Measurements from ENCODE around the gene ZBED1.
"Not testable (repeated sequence)": the region's sequence is repeated elsewhere in the genome, so short reads cannot be mapped to it uniquely, and the experiment has no call there.

The ZBED1 gene

DNA sequence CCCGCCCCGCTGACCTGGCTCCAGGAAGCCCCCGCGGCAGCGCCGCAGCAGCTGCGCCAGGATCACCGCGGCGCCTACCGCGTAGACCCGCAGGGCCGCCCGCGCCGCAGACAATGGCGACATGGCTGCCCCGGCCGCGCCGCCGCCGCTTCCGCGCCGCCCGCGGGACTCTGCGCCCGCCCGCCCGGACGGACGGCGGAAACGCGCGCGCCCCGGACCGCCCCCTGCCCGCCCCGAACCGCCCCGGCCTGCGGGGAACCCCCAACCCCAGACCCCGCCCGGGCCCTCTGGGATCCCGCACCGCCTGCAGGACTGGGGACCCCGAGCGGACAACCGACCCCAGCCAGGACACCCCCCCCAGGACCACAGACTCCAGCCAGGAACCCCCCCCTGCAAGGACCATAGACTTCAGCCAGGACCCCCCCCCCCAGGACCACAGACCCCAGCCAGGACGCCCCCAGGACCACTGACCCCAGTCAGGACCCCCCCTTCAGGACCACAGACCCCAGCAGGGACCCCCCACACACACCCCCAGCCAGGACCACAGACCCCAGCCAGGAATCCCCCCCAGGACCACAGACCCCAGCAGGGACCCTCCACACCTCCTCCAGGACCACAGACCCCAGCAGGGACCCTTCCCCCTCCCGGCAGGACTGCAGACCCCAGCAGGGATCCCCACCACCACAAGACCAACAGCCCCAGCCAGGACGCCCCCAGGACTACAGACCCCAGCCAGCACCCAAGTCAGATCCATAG, at the start of gene ZBED1, which contains the start of gene DHRSX:
Gene ZBED1, minus strand, starts transcription at position 174 of the 756 bp plus-strand sequence. CDS start 10,257 bp downstream, outside the sequence.
Gene DHRSX, minus strand, starts transcription at position 174 of the 756 bp plus-strand sequence. Its CDS starts 51 bp downstream, at position 123.
- DNase-seq, result peak; percentile 68

GRCh38 chrX:2549876-2550275, 49.1 kb upstream of the ZBED1 start:
- DNase-seq, result no peak

GRCh38 chrX:2548711-2549423, 48.1 kb upstream of the ZBED1 start:
- DNase-seq, result no peak

DNA sequence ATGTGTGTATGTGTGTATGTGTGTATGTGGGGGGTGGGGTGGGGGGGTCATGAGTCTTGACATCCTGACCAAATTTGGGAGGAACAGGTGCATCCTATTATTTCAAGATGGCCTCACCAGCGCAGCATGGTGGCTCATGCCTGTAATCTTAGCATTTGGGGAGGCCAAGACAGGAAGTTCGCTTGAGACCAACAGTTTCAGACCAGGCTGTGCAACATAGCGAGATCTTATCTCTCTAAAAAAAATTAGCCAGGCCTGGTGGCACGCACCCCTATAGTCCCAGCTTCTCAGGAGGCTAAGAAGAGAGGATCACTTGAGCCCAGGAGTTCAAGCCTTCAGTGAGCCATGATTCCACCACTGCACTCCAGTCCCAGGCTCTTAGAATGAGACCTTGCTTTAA, 47.0 kb upstream of the ZBED1 start:
- DNase-seq, result no peak

- no peak for DNase-seq
These were observed 45.7 kb upstream of the ZBED1 start for GRCh38 chrX:2546496-2546895.

DNA sequence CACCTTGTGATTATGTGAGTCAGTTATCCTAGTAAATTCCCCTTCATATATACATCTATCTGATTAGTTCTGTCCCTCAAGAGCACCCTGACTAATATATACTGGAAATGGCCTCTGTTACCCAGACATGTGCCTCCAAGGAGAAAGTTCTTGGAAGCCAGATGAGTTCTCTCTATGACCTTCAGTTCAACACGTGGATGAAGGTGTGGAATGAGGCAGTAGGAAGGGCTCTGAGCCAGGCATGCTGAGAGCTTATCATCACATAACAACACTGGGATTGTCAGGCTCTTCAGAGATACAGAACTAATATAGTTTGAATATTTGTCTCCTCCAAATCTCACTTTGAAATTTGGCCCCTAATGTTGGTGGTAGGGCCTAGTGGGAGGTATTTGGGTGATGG, 44.4 kb upstream of the ZBED1 start:
- DNase-seq, result no peak

DNA sequence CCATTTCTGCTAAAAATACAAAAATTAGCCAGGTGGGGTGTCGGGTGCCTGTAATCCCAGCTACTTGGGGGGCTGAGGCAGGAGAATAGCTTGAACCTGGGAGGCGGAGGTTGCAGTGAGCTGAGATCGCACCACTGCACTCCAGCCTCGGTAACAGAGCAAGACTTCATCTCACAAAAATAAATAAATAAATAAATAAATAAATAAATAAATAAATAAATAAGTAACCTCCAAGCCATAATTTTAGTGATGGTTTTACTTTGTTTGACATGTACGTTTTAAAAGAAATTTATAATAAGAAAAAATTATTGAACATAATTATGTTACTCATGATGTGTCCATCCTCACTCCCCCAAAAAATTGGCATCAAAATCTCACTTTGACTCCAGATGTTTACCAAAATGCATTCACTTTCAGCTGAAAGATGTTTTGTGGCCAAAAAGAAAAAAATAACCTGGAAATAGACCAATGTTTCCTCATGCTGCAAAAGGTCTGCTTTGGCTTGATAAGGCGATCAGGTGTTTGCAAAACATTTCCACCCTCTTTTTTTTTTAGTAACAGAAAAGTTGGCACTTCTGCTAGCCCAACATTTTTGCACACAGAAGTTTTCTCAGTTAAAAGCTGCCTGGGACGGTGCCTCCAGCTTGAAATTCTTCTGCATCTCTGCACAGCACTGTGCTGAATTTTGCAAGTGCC, 42.2 kb upstream of the ZBED1 start:
- no peak for DNase-seq

DNA sequence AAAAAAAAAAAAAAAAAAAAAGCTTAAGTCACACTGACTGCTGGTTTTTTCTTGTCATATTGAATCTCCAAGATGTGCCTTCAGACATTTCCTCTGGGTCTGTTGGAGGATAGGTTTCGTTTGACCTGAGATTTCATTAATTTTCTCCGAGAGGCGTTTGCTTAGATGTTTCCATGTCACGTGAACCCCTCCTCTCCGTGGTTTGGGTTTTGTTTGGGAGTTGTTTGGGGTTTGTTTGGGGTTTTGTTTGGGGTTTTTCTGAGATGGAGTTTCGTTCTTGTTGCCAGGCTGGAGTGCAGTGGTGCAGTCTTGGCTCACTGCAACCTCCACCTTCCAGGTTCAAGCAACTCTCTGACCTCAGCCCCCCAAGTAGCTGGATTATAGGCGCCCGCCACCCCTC, 40.8 kb upstream of the ZBED1 start:
- no peak for DNase-seq

- DNase-seq, result no peak
These were observed 39.7 kb upstream of the ZBED1 start for GRCh38 chrX:2540426-2540947.

DNA sequence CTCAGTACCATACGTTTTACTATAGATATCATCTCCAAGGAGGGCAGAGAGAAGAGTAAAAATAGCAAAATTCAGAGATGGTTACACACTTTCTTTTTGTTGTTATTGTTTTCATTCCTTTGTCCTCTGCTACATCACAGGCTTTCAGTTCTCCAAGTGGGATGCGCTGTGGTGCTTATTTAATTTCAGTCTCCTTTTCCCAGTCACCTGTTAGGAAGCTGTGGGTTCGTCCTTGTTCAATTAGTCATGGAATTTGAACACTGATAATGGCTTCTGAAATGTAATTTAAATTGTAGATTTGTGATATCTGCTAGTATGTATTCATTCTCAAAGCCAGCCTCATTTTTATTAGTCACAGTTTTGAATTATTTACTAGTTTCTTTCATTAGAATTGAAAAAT, 38.8 kb upstream of the ZBED1 start:
- DNase-seq, result no peak

- no peak for DNase-seq
These were observed 37.4 kb upstream of the ZBED1 start for GRCh38 chrX:2538031-2538757.

- DNase-seq, result no peak
These were observed 36.2 kb upstream of the ZBED1 start for GRCh38 chrX:2536974-2537373.

DNA sequence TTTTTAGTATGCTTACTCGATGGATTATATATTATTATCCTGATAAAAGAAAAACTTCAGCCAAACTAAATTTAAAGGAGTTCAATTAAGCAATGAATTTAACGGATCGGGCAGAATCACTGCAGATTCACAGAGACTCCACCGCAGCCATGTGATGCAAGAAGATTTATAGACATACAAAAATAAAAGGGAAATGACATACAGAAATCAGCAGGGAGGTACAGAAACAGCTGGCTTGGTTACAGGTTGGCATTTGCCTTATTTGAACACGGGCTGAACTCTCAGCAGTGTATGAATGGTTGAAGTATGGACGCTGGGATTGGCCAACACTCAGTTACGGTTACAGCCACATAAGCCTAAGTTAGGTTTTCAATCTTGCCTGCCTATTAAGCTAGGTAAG, 35.4 kb upstream of the ZBED1 start:
- no peak for DNase-seq

DNA sequence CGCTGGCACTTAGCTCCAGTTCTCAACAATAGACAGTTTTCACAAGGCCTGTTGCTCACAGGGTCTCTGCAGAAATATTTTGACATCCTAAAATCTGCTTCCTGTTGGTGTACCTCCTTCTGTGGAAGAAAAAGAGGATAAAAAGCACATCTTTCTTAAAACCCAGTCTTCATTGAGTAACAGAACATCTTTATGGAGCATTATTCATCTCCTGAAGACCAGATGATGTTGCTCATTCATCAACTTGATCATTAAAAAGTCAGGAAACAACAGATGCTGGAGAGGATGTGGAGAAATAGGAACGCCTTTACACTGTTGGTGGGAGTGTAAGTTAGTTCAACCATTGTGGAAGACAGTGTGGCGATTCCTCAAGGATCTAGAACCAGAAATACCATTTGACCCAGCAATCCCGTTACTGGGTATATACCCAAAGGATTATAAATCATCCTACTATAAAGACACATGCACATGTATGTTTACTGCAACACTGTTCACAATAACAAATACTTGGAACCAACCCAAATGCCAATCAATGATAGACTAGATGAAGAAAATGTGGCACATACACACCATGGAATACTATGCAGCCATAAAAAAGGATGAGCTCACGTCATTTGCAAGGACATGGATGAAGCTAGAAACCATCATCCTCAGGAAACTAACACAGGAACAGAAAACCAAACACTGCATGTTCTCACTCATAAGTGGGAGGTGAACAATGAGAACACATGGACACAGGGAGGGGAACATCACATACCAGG, 33.7 kb upstream of the ZBED1 start:
- DNase-seq, result not testable (repeated sequence)

DNA sequence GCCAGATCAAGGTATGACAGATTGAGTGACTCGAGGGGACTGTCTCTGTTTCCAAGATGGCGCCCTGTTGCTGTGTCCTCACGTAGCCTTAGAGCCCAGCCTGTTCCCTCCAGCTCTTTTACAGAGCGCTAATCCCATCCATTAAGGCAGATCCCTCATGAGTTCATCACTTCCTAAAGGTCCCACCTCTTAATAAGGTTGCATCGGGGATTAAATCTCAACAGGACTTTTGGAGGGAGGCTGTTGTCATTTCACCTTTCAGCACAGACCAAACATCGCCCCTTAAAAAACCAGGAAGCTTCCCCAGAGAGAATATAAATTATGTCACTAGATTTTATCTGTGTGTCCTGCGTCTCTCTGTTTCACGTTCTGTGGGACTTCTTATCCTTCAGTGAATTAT, 32.6 kb upstream of the ZBED1 start:
- DNase-seq, result no peak

GRCh38 chrX:2526390-2526789, 25.6 kb upstream of the ZBED1 start:
- no peak for DNase-seq

- no peak for DNase-seq
These were observed 23.1 kb upstream of the ZBED1 start for GRCh38 chrX:2523911-2524310.

DNA sequence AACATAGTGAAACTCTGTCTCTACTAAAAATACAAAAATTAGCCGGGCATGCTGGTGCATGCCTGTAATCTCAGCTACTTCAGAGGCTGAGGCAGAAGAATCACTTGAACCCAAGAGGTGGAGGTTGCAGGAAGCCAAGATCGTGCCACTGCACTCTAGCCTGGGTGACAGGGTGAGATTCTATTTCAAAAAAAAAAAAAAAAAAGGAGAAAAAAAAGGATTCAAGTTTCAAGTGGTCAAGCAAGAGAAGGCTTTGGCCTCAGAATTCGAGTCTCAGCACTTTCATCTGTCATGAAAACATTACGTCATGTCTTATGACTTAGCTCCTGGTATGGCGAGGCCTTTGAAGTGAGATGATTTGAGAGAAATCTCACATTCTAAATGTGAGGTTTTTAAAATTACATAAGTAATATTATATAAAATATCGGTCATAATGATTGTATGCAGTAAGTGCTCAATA, 21.2 kb upstream of the ZBED1 start:
- DNase-seq, result no peak

- DNase-seq, result no peak
These were observed 20.5 kb upstream of the ZBED1 start for GRCh38 chrX:2521092-2521926.

- no peak for DNase-seq
These were observed 19.8 kb upstream of the ZBED1 start for GRCh38 chrX:2520539-2520938.

DNA sequence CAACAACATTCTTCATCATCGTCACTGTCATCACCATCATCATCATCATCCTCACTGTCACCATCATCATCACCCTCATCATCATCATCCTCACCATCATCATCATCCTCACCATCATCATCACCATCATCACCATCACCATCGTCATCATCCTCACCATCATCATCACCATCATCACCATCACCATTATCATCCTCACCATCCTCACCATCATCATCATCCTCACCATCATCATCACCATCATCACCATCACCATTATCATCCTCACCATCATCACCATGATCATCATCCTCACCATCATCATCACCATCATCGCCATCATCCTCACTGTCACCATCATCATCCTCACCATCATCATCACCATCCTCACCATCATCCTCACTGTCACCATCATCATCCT, 18.9 kb upstream of the ZBED1 start:
- DNase-seq, result not testable (repeated sequence)
